ENCODE measurements around the gene PLPP4.

DNA sequence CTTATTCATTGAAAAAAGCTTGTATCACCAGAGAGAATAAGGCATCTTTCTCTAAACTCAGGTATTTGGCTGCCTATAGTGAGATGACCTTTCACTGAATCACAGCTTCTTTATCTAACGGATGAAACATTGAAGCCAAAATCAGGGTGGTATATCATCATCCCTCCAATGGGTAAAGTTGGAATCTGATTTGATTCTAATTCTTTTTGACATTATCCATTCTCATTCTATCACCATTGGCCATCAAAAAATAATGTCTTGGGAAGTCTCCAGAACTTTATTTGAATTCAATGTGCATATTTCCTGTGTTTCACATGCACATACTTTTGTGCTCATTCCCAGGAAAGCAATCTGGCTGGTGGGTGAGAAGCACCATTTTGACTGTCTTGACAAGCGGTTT lies 95.2 kb downstream of the PLPP4 start:
- TF ChIP-seq EP300 (conservative IDR thresholded peaks at IDR 0.05; ENCODE audit: poor library complexity, severe bottlenecking) (no peak), CTCF (IDR thresholded peaks at IDR 0.05; ENCODE audit: poor library complexity, severe bottlenecking) (no peak), POLR2AphosphoS5 (IDR thresholded peaks at IDR 0.05) (no peak), EZH2 (IDR thresholded peaks at IDR 0.05; ENCODE audit: borderline replicate concordance, insufficient read depth, low read length, poor library complexity, severe bottlenecking) (no peak), SMC3 (conservative IDR thresholded peaks at IDR 0.05; ENCODE audit: poor library complexity) (no peak), TAF1 (IDR thresholded peaks at IDR 0.05; ENCODE audit: low read depth) (no peak), RAD21 (conservative IDR thresholded peaks at IDR 0.05) (no peak), REST (IDR thresholded peaks at IDR 0.05; ENCODE audit: borderline replicate concordance) (no peak), MXI1 (conservative IDR thresholded peaks at IDR 0.05; ENCODE audit: poor library complexity, severe bottlenecking) (no peak)

Data from neural cell (in vitro differentiated cells).